Measurements from ENCODE around the gene CYP26B1. TPM values are rescaled to one million over a fixed set of nuclear protein-coding genes. Genes with fewer than 3 reads are reported as not detected.

CYP26B1 gene
- polyA plus RNA-seq, 4 donors = 14.8 to 18.3 (median 15.8) TPM

GRCh38 chr2:72142570-72143440 lies 4.9 kb downstream of the CYP26B1 start:
- no peak for DNase-seq (ENCODE audit: low read depth in 4 of 4, low spot score in 2 of 4)

DNA sequence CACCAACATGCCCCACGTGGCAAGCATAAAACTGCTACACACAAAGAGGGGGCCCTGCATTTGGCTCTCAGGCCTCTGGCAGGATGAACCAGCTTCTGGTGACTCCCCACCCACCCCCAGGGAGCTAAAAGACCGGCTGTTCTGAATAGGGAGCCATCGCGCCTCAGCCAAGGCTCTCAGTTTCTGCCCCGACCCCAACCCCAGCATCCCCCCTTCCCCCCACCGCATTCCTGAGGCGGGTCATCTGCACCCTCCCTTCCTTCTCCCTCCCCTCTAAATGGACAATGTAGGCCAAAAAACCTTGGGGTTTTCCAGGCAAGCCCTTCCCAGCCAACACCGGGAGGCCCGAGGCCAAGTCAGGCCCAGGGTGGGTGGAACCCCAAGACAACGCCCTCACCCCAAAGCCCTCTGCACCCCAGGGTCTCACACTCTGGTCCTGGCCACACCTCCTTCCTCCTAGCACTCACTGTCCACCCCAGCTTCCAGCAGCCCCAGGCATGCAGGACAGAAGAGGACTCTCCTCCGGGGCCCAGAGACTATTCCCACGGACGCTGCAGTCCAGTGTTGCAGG lies 5.7 kb downstream of the CYP26B1 start:
- DNase-seq (ENCODE audit: low read depth in 4 of 4, low spot score in 2 of 4) = no peak

DNA sequence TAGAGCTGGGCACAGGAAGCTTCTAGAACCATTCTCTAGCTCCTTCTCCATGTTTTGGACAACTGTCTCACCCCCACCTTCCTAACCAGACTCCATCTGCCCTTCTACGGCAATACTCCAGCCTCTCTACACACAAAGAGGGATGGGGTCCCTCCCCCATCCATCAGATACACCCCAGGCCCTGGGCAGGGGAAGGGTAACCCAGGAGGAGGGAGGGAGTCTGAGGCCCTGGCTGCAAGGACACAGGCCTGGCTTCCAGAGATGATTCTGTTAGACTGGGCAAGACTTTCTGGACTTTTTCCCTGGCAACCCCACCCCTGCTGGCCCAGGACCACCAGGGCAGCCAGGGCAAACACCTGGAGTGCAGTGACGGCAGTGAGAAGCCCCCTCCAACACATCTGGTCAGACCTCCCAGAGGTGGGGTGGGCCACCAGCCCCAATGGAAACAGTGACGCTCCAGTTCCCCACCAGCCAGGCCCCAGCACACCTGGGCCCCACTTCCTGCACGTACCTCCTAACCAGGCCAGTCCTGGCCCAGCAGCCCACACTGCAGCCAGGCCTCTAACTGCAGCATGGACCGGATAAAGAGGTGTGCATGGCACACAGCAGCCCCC lies 6.5 kb downstream of the CYP26B1 start:
- no peak for DNase-seq (ENCODE audit: low read depth in 4 of 4, low spot score in 2 of 4)

DNA sequence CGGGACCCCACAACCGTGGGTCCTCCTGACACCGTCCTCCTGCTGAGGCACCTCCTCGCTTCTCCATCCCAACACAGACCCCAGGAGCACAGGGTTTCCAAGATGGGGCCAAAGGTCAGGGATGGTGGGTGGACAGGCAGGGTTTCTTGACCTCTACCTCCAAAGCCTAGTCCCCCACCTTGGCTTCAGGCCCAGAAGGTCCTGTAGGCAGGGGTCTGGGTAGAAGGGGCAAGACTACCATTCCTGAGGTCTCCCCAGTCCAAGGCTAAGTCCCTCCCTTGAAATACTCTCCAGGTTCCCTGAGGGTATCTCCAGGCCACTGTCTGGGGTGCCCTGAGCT lies 7.1 kb downstream of the CYP26B1 start:
- no peak for DNase-seq (ENCODE audit: low read depth in 4 of 4, low spot score in 2 of 4)

DNA sequence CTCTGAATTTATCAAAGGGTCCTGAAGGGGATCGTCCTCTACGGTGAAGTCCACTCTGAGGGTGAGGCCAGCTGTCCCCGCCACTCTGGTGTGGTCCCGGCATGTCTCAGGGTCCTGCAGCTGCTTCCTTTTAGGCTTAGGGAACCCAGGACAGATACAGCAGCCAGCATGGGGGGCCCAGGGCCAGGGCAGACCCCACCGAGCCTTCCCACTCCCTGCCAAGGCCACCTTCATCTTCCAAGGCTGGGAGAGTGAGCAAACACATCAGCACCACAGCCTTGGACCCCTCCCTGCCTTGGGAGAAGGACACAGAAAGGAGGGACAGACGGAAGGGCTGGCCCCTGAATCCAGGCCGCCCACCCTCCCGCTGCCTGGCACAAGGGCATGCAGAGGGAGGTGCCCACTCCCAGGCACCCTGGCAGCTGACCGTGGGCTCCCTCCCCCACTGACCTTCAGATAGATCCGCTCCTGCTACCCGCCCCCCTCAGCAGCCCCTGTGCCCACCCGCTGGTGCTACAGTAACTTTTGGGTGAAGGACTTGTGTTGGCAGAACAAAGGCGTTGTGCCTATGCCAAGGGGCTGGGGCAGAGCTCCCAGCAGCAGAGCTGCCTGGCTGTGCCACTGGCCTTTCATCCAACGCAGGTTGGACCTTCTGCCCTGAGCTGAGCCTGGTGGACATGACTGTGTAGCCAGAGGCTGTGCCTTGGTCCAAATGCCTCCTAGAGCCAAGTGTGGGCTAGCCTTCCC lies 7.6 kb downstream of the CYP26B1 start:
- DNase-seq (ENCODE audit: low read depth in 4 of 4, low spot score in 2 of 4) = no peak

- no peak for DNase-seq (ENCODE audit: low read depth in 4 of 4, low spot score in 2 of 4)
These were observed 8.2 kb downstream of the CYP26B1 start for GRCh38 chr2:72139471-72139873.

DNA sequence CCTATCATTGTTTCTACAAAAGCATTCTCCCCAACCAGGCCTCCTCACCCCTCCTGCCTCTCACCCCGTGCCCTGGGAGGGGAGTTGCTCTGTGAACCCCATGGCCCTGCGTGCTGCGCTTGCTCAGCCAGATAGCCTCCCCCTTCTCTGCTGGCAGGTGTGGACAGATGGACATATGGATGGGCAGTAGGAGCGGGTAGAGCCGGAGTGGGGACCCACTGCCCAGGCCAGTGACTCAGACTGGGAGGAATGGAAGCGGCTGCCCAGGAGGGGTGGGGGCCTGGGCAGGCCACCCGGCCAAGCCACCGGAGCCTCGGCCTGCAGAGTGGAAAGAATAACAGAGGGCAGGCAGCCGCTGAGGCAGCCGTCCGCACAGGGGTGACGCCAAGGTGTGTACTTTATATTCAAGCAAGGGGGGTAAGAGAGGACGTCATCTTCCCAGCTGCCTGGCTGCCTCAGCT lies 8.7 kb downstream of the CYP26B1 start:
- no peak for DNase-seq (ENCODE audit: low read depth in 4 of 4, low spot score in 2 of 4)

- no peak for DNase-seq (ENCODE audit: low read depth in 4 of 4, low spot score in 2 of 4)
These were observed 9.4 kb downstream of the CYP26B1 start for GRCh38 chr2:72138011-72138881.

DNA sequence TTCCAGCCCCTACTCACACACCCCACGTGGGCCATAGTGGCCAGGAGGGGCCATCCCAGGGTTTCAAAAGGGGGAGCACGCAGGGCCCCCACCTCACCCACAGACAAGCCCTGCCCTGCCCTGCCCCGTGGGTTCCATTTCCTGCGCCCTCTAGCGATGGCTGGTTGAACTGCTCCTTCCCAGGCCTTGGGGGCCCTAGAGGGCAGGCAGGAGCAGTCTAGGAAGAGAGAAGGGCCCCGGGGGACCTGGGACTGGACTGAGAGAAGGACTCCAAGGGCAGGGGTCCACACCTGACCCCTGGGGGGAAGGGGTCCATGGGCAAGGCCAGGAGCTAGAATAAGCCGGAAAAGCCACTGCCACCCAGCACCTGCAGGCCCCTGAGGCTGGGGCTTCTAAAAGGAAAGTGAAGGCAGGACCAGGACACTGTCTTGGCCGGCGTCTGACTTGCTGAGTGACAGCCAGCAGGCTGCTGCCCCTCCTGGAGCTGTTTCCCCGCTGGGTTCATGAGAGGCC lies 10.1 kb downstream of the CYP26B1 start:
- no peak for DNase-seq (ENCODE audit: low read depth in 4 of 4, low spot score in 2 of 4)

DNA sequence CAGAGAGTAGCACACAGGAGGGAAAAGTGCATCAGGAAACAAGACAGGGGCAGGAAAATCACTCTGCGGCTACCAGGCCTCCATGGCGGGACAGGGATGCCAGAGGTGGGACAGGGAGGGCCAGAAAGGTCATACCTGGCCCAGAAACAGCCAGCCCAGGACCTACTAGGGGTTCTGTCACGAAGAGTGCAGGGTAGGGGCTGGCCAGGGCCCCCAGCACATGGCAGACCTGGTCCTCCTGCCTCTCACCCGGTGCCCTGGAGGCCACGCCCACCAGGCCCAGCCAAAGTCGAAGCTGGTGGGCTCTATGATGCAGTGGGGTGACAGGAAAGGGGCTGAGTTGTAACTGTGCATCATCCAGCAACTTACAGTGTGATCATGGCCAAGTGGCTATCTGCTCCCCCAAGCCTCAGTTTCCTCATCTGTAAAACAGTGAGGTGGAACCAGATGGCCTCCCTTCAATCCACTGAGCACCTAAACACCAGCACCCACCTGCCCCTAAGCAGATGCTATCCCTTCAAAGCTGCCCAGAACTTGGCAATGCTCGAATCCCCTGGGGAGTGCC lies 10.6 kb downstream of the CYP26B1 start:
- DNase-seq (ENCODE audit: low read depth in 4 of 4, low spot score in 2 of 4) = no peak

- DNase-seq (ENCODE audit: low read depth in 4 of 4, low spot score in 2 of 4) = no peak
These were observed 11.3 kb downstream of the CYP26B1 start for GRCh38 chr2:72136331-72136730.

DNA sequence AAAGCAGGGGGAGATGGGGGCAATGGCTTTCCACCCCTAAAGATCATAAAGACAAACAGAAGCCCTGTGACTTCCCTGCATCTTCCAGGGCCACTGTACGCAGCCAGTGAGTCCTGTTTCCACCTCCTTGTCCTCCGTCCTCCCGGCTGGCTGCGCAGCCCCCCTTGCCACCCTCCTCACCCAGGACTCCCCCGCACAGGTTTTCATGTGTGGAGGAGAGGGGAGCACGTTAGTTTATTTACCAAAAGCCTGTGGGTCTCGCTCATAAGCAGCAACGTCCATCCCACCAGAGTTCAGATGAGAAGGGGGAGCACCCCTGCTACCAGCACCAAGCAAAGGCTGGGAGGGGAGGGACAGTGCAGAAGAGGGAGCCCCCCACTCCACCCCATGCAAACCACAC lies 11.7 kb downstream of the CYP26B1 start:
- no peak for DNase-seq (ENCODE audit: low read depth in 4 of 4, low spot score in 2 of 4)

GRCh38 chr2:72134997-72135800 lies 12.5 kb downstream of the CYP26B1 start:
- no peak for DNase-seq (ENCODE audit: low read depth in 4 of 4, low spot score in 2 of 4)

DNA sequence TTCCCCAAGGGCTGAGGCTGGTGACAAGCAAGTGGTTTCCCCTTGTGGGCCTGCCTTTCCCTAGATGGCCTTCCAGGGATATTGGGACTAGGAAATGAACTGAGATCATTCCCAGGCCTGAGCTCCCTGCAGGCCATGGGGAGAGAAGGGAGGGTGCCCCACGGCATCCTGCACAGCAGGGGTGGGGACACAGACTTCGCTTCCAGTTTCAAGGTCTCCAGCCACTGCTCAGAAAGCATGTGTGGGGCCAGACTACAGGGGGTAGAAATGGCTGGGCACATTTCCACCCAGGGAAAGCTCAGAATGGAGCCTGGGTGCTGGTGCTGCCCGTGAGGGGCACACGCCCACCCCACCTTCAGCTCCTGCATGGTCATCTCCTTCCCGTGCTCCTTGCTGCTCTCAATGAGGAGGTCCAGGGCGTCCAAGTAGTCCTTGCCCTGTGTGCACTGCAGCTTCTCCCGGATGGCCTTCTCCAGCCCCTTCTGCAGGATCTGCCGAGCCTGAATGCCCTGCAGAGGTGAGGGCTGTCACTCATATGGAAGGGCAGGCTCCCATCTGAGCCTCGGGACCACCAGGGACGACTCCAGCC lies 13.2 kb downstream of the CYP26B1 start:
- no peak for DNase-seq (ENCODE audit: low read depth in 4 of 4, low spot score in 2 of 4)

DNA sequence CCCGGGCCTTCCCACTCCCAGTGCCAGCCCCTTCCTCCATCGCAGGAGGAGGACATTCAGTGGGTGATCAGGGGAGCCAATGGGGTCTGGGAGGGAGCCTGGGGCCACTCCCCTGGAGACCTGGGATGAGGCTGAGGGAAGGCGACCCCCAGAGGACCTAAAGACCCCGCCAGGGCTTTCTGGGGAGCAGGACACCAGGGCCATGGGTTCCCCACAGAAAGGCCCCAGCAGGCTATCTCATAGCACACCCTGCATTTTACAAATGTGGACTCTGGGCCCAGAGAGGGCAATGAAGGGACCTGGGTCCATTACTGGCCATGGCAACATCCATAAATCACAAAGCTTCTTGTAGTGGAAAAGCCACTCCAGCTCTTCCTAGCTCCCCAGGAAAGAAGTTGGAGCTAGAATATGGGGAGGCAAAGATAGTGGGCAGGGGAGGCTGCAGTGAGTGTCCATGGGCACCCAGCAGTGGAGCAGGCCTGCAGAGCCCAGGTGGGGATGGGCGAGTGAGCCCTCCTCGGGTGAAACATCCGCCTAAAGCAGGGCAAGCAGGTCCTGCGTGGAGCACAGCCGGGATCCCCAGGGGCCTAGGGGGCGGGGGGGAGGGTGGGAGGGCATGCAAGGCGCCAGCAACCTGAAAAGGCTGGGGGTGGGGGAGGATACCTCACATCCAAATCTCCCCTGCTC lies 13.8 kb downstream of the CYP26B1 start:
- no peak for DNase-seq (ENCODE audit: low read depth in 4 of 4, low spot score in 2 of 4)

GRCh38 chr2:72132981-72133720 lies 14.5 kb downstream of the CYP26B1 start:
- no peak for DNase-seq (ENCODE audit: low read depth in 4 of 4, low spot score in 2 of 4)
